ENCODE measurements around the gene LRWD1.

DNA sequence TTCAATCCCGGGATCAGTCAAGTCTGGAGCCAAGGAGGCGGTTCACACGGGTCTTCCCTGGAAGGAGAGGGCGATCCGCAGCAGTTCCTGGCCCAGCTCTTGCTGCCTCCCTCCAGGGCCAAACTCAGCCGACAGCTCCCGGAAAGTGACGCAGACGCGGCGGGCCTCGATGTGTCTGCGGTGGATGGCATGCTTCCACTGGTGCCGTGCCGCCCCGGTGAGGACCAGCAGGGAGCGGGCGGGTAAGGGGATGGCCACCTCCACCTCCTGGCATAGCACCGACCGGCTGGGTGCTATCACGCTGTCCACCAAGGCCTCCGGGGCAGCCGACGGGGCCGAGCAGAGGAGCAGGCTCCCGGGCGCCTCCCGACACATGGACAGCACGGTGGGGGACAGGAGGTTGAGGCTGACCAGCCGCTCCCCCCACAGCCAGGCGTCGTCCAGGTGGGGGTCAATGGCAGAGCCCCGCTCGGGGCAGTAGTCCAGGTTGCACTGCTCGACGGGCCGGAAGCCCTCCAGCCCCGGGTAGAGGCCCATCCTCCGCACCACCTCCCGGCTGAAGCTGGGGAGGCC, 7.3 kb upstream of the LRWD1 start:
- TF ChIP-seq POLR2A (IDR thresholded peaks at IDR 0.05) (no peak), POLR2AphosphoS5 (IDR thresholded peaks at IDR 0.05) (no peak)
- TF ChIP-seq, protein P1, sequence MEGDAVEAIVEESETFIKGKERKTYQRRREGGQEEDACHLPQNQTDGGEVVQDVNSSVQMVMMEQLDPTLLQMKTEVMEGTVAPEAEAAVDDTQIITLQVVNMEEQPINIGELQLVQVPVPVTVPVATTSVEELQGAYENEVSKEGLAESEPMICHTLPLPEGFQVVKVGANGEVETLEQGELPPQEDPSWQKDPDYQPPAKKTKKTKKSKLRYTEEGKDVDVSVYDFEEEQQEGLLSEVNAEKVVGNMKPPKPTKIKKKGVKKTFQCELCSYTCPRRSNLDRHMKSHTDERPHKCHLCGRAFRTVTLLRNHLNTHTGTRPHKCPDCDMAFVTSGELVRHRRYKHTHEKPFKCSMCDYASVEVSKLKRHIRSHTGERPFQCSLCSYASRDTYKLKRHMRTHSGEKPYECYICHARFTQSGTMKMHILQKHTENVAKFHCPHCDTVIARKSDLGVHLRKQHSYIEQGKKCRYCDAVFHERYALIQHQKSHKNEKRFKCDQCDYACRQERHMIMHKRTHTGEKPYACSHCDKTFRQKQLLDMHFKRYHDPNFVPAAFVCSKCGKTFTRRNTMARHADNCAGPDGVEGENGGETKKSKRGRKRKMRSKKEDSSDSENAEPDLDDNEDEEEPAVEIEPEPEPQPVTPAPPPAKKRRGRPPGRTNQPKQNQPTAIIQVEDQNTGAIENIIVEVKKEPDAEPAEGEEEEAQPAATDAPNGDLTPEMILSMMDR (IDR thresholded peaks at IDR 0.05), result no peak
